Measurements from ENCODE around the gene RBP4.

RBP4 gene

GRCh38 chr10:93593254-93593653, 7.8 kb downstream of the RBP4 start:
- H3K4me1 ChIP-seq (ENCODE audit: low read depth, poor library complexity, severe bottlenecking), result no peaks in the 10 kb centered on the region
- no peak overlapping the region for H3K9ac ChIP-seq
- no peaks in the 10 kb centered on the region for H4K20me1 ChIP-seq (ENCODE audit: insufficient read depth)
- no peaks in the 10 kb centered on the region for H3K36me3 ChIP-seq (ENCODE audit: insufficient read depth)
- no peaks in the 10 kb centered on the region for H3K27me3 ChIP-seq (ENCODE audit: insufficient read depth, low read depth)
- TF ChIP-seq CTCF (conservative IDR thresholded peaks at IDR 0.05; ENCODE audit: low read depth, low read length), result no peak
- H3K4me3 ChIP-seq (IDR thresholded peaks at IDR 0.05; ENCODE audit: insufficient read depth, low read depth, low read length), result no peak overlapping the region
- H3K79me2 ChIP-seq (ENCODE audit: insufficient read depth, low read depth), result no peaks in the 10 kb centered on the region
- no peak overlapping the region for H2AFZ ChIP-seq (ENCODE audit: low read depth)
- no peak overlapping the region for H3K27ac ChIP-seq
- no peak overlapping the region for H3K4me2 ChIP-seq

- no peaks in the 10 kb centered on the region for H4K20me1 ChIP-seq (ENCODE audit: insufficient read depth)
- no peak overlapping the region for H3K27ac ChIP-seq
- no peaks in the 10 kb centered on the region for H3K79me2 ChIP-seq (ENCODE audit: insufficient read depth, low read depth)
- no peak overlapping the region for H3K9ac ChIP-seq
- H3K36me3 ChIP-seq (ENCODE audit: insufficient read depth), result no peaks in the 10 kb centered on the region
- H3K4me1 ChIP-seq (ENCODE audit: low read depth, poor library complexity, severe bottlenecking), result no peaks in the 10 kb centered on the region
- no peak for TF ChIP-seq CTCF (conservative IDR thresholded peaks at IDR 0.05; ENCODE audit: low read depth, low read length)
- H2AFZ ChIP-seq (ENCODE audit: low read depth), result no peak overlapping the region
- no peak overlapping the region for H3K4me3 ChIP-seq (IDR thresholded peaks at IDR 0.05; ENCODE audit: insufficient read depth, low read depth, low read length)
- H3K4me2 ChIP-seq, result no peak overlapping the region
- no peaks in the 10 kb centered on the region for H3K27me3 ChIP-seq (ENCODE audit: insufficient read depth, low read depth)
These were observed 9.8 kb downstream of the RBP4 start for GRCh38 chr10:93591065-93591808.

DNA sequence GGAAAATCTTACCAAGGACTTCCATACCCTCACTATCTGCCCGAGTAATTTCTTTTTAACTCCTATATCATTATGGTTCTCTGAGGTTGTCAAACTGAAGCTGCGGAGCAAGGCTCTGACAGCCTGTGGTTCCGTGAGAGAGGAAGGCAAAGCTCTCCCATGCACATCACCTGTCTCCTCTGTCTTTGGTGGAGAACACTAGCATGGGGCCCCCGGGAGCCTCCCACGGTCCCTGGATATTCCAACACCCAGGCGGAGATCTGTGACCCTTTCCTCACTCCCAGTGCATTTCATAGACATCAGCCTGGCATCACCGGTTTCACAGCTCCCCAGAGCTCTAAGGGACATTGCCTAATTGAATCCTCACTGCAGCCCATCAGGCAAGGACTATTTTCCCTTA, 10.4 kb downstream of the RBP4 start:
- Histone ChIP-seq H3K4me1 (ENCODE audit: low read depth, poor library complexity, severe bottlenecking) (no peaks in the 10 kb centered on the region), H3K9ac (no peak overlapping the region), H3K27ac (no peak overlapping the region), H2AFZ (ENCODE audit: low read depth) (no peak overlapping the region), H3K79me2 (ENCODE audit: insufficient read depth, low read depth) (no peaks in the 10 kb centered on the region), H3K27me3 (ENCODE audit: insufficient read depth, low read depth) (no peaks in the 10 kb centered on the region), H3K4me2 (no peak overlapping the region), H3K36me3 (ENCODE audit: insufficient read depth) (no peaks in the 10 kb centered on the region), H3K4me3 (IDR thresholded peaks at IDR 0.05; ENCODE audit: insufficient read depth, low read depth, low read length) (no peak overlapping the region), H4K20me1 (ENCODE audit: insufficient read depth) (no peaks in the 10 kb centered on the region)
- TF ChIP-seq CTCF (conservative IDR thresholded peaks at IDR 0.05; ENCODE audit: low read depth, low read length), result no peak

DNA sequence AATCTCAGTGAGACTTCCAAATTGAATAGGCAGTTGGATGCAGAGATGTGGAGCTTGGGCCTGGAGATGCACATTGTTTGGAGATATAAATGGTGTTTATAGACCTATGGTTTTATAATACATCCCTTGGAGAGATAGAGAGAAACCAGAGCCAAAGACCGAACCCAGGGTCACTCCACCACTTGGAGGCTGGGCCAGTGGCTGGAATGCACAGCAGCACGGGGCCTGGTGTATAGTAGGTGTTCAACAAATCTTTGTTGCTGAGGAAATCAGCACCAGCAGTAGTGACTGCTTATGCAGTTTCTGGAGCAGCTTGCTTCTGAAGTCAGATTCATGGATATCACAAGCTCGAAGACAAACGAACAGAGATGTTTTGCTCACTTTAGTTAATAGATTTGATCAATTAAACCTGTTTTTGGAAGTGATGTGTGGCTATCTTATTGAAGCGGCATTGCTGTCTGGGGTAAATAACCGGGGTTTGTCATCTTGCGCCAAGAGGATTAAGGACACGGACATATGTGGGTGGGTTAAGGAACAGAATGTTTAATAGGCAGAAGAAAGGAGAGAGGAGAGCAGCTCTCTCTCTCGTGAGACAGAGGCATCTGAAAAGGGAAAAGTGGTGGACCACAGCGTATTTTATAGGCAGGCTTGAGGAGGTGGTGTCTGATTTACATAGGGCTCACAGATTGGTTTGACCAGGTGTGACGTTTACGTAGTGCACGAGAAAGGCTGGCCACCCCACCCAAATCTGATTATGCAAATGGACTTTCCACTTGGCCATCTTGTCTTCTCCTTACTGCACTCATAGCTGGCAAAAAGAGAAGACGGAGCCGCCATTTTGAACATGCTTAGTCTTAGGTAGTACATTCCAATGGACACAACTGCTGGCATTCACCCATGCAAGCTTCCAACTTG, 11.1 kb downstream of the RBP4 start:
- no peak overlapping the region for H2AFZ ChIP-seq (ENCODE audit: low read depth)
- H3K36me3 ChIP-seq (ENCODE audit: insufficient read depth), result no peaks in the 10 kb centered on the region
- H3K4me3 ChIP-seq (IDR thresholded peaks at IDR 0.05; ENCODE audit: insufficient read depth, low read depth, low read length), result no peak overlapping the region
- H3K27me3 ChIP-seq (ENCODE audit: insufficient read depth, low read depth), result no peaks in the 10 kb centered on the region
- H3K27ac ChIP-seq, result no peak overlapping the region
- no peaks in the 10 kb centered on the region for H3K4me1 ChIP-seq (ENCODE audit: low read depth, poor library complexity, severe bottlenecking)
- H4K20me1 ChIP-seq (ENCODE audit: insufficient read depth), result no peaks in the 10 kb centered on the region
- no peaks in the 10 kb centered on the region for H3K79me2 ChIP-seq (ENCODE audit: insufficient read depth, low read depth)
- no peak for TF ChIP-seq CTCF (conservative IDR thresholded peaks at IDR 0.05; ENCODE audit: low read depth, low read length)
- H3K9ac ChIP-seq, result no peak overlapping the region
- H3K4me2 ChIP-seq, result no peak overlapping the region
